K562 (cell line): ENCODE data around the gene UPK3A.

ENCODE experiments used
- ARHGAP35 ChIP-seq: fragments of 450-650 bp; IDR thresholded peaks from 2 replicates; pipeline ENCODE4 v1.6.1; 2018; ENCODE audit not compliant: partially characterized antibody
- MED1 ChIP-seq: sonication (generic); formaldehyde crosslinking; IDR thresholded peaks from 2 replicates; pipeline ENCODE4 v1.8.1; 2023; ENCODE audit warnings: missing genetic modification reagents, borderline replicate concordance

GRCh38 chr22:45248832-45249561 is 35.8 kb upstream of the UPK3A start:
- TF ChIP-seq ARHGAP35 = no peak
- no peak for TF ChIP-seq MED1 (CRISPR knock-in tag)
